ENCODE data around the gene TRAP1.

TRAP1 gene

DNA sequence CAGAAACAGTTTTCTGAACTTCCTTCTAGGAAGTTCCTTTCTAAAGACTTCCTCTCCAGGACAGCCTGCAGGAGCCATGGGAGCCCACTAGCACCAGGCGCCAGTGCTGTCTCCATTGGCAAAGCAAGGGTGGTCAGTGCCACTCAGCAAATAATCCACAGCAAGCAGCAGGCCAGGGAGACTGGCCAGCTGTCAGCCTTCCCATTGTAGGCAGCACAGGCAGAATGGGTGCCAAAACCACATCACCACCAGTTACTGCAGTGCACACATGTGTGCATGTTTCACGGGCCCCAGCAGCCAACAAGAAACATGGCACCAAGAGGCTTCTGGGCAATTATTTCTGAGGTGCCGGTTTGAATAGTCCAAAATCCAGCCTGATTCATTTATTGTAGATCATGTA is 36.1 kb downstream of the TRAP1 start:
- Histone ChIP-seq H3K36me3 (peaks cover 99% of the 10 kb centered on the region), H3K4me1 (no peaks in the 10 kb centered on the region), H3K27me3 (no peaks in the 10 kb centered on the region), H3K27ac (no peak overlapping the region), H3K9me3 (no peaks in the 10 kb centered on the region), H3K4me2 (no peak overlapping the region), H3K9ac (no peak overlapping the region), H4K20me1 (0 out of 2 replicates have a peak, but pooled peaks cover under 1% of the 10 kb centered on the region), H3K4me3 (no peak overlapping the region)
- TF ChIP-seq Cebpa-rat (IDR thresholded peaks at IDR 0.05): no peak

DNA sequence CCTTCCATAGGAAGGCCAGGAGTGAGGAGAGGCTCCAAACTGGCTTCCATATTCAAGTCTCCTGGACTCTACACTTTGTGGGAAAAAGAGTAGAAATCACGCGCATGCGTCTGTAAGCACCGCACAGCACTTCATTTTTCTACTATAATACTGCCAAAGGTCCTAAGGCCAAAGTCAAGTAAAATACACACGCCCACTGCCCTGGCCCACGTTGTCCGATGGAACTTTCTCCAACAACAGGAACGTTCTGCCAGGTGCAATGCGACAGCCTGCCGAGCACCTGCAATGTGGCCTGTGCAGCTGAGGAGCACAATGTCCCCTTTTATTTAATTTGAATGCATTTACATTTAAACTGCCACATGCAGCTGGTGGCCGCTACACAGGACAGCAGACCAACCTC is 39.3 kb downstream of the TRAP1 start:
- H4K20me1 ChIP-seq: peaks cover 15% of the 10 kb centered on the region; the same call in 1 of the 2 replicates
- H3K36me3 ChIP-seq: peaks cover 100% of the 10 kb centered on the region
- no peaks in the 10 kb centered on the region for H3K27me3 ChIP-seq
- no peaks in the 10 kb centered on the region for H3K9me3 ChIP-seq
- no peak overlapping the region for H3K27ac ChIP-seq
- no peak overlapping the region for H3K4me2 ChIP-seq
- no peak overlapping the region for H3K4me3 ChIP-seq
- TF ChIP-seq Cebpa-rat (IDR thresholded peaks at IDR 0.05): no peak
- H3K9ac ChIP-seq: no peak overlapping the region
- no peaks in the 10 kb centered on the region for H3K4me1 ChIP-seq

DNA sequence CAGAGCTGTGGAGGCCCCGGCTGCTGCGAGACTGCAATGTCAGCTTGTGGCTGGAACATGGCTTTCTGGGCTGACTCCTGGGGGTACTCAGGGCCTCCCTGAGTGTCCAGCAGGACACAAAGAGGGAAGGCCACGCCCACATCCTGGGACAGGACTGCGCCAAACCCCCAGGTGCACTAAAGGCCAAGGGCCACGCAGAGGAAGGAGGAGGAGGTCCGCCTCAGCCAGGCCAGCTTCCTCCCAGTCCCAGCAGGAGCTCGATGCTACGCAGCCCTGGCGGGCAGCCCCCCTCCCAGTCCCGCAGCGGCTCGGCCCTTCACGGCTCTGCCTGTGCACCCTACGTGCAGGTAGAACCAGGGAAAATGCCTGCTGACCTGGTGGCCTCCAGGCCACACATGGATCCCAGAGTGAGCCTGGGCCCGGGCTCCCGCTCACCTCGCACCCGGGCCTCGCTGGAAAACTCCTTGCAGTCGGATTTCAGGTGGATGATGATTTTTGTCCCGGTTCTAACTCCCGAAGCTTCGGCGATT is 41.7 kb downstream of the TRAP1 start:
- no peak overlapping the region for H3K27ac ChIP-seq
- no peak overlapping the region for H3K4me3 ChIP-seq
- no peak overlapping the region for H3K4me2 ChIP-seq
- H4K20me1 ChIP-seq: peaks cover 31% of the 10 kb centered on the region; the same call in 1 of the 2 replicates
- no peak overlapping the region for H3K9ac ChIP-seq
- peaks cover 100% of the 10 kb centered on the region for H3K36me3 ChIP-seq
- H3K4me1 ChIP-seq: peaks cover 3% of the 10 kb centered on the region; the same call in 1 of the 2 replicates
- no peak for TF ChIP-seq Cebpa-rat (IDR thresholded peaks at IDR 0.05)
- H3K27me3 ChIP-seq: no peaks in the 10 kb centered on the region
- H3K9me3 ChIP-seq: no peaks in the 10 kb centered on the region

DNA sequence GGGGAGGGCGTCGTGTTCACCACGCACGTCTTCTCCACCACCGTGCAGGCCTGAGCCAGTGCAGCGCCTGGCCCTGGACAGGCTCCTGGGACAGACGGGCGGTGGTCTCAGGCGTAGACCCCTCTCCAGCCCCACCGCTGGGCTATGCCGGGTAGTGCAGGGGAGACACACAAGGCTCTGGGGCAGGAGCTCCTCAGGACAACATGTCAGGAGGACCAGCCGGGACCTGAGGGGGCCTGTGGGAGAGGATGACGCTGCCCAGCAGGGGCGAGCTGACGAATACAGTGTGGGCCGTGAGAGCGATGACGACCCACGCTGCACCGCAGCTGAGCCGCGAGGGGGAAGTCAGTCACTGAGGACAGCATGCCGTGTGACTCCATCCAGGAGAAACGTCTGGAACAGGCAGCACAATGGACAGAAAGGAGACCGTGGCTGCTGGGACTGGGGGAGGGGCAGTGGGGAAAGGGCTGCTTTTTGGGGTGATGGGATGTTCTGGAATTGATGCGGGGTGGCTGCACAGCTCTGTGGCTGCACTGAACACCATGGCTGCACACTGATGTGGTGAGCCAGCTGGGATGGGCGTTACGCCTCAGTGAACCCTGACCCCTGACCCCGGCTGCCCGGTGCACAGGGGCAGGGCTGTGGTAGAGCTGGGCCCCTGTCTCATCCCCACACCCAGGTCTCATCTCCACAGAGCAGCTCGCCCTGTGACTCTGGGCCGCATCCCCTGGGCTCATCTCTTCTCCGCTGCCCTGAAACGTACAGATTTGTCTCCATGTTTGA is 42.6 kb downstream of the TRAP1 start:
- H3K9ac ChIP-seq: no peak overlapping the region
- peaks cover 33% of the 10 kb centered on the region; the same call in 1 of the 2 replicates for H4K20me1 ChIP-seq
- H3K27ac ChIP-seq: no peak overlapping the region
- H3K27me3 ChIP-seq: no peaks in the 10 kb centered on the region
- H3K36me3 ChIP-seq: peaks cover 100% of the 10 kb centered on the region
- no peak overlapping the region for H3K4me2 ChIP-seq
- H3K4me3 ChIP-seq: no peak overlapping the region
- peaks cover 4% of the 10 kb centered on the region; the same call in 1 of the 2 replicates for H3K4me1 ChIP-seq
- TF ChIP-seq Cebpa-rat (IDR thresholded peaks at IDR 0.05): no peak
- no peaks in the 10 kb centered on the region for H3K9me3 ChIP-seq

DNA sequence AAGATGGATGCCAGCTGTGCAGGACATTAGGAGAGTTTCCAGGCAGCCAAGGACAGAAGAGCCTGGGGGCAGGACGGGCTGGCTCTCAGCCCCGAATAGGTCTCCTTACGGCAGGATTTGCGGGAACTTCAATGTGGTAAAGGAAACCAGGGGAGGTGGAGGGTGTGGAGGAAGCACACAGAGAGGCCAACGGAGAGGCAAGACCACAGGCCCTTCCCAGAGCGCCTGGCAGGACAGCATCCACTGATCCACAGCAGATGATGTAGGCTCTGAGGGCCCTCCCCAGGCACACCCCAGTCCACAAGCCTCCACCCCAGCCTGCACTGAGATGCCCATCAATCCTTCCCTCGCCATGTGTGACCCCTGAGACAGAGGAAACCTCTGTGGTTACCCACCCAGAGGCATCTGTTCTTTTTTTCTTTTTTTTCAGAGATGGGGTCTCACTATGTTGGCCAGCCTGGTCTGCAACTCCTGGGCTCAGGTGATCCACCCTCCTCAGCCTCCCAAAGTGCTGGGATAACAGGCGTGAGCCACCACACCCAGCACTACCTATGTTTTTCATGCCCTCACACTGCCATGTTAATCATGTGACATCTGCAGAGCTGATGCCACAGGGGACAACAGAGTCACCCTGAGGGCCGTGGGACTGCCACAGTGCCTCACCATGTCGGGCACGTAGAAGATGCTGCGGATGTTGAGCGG is 43.5 kb downstream of the TRAP1 start:
- Histone ChIP-seq H3K4me2 (no peak overlapping the region), H3K27me3 (no peaks in the 10 kb centered on the region), H3K36me3 (peaks cover 100% of the 10 kb centered on the region), H3K9ac (no peak overlapping the region), H3K4me3 (no peak overlapping the region), H4K20me1 (peaks cover 33% of the 10 kb centered on the region; the same call in 1 of the 2 replicates), H3K4me1 (peaks cover 4% of the 10 kb centered on the region; the same call in 1 of the 2 replicates), H3K9me3 (no peaks in the 10 kb centered on the region), H3K27ac (no peak overlapping the region)
- TF ChIP-seq Cebpa-rat (IDR thresholded peaks at IDR 0.05): no peak

DNA sequence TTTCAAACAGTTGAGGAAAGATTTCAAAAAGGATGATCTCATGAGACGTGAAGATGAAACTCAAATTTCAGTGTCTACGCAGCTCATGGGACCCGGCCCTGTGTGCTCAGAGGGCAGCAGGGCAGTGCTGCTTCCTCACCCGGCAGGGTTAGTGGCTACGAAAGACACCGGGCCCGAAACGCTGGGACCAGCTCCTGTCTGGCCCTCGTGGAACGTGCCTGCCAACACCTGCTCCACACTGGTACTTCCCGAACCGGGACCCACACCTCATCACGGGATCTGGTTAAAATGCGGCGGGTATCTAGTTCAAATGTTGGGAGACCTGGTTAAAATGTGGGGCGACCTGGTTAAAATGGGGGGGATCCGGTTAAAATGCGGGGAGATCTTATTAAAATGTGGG is 44.1 kb downstream of the TRAP1 start:
- H3K27ac ChIP-seq: no peak overlapping the region
- H3K4me2 ChIP-seq: no peak overlapping the region
- no peaks in the 10 kb centered on the region for H3K9me3 ChIP-seq
- H3K27me3 ChIP-seq: no peaks in the 10 kb centered on the region
- no peak overlapping the region for H3K4me3 ChIP-seq
- no peak for TF ChIP-seq Cebpa-rat (IDR thresholded peaks at IDR 0.05)
- H3K9ac ChIP-seq: no peak overlapping the region
- peaks cover 33% of the 10 kb centered on the region; the same call in 1 of the 2 replicates for H4K20me1 ChIP-seq
- H3K36me3 ChIP-seq: peaks cover 100% of the 10 kb centered on the region
- peaks cover 4% of the 10 kb centered on the region; the same call in 1 of the 2 replicates for H3K4me1 ChIP-seq

DNA sequence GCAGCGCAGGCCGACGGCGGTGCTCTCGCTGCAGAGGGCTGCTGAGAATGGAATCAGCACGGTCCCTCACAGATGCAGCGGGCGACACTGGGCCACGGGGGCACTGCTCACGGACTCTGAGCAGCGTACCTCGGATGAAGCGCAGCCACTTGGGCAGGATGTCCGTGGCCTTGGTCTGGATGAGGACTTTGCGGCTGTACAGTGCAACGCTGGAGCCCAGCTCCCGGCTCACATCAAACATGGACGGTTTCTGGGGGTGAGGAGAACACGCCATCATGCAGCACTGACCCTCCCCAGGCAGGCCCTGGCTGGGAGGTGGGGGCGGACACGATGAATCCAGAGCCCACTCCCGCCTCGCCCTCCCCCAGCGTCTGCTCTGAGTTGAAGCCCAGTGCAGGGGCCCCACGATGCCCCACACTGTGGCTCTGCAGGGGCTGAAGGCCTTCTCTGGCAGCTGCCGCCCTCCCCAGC is 44.7 kb downstream of the TRAP1 start:
- Histone ChIP-seq H3K4me3 (no peak overlapping the region), H3K4me2 (no peak overlapping the region), H3K27ac (no peak overlapping the region), H3K4me1 (peaks cover 4% of the 10 kb centered on the region; the same call in 1 of the 2 replicates), H4K20me1 (peaks cover 33% of the 10 kb centered on the region; the same call in 1 of the 2 replicates), H3K9ac (no peak overlapping the region), H3K36me3 (peaks cover 98% of the 10 kb centered on the region), H3K9me3 (no peaks in the 10 kb centered on the region), H3K27me3 (no peaks in the 10 kb centered on the region)
- no peak for TF ChIP-seq Cebpa-rat (IDR thresholded peaks at IDR 0.05)

DNA sequence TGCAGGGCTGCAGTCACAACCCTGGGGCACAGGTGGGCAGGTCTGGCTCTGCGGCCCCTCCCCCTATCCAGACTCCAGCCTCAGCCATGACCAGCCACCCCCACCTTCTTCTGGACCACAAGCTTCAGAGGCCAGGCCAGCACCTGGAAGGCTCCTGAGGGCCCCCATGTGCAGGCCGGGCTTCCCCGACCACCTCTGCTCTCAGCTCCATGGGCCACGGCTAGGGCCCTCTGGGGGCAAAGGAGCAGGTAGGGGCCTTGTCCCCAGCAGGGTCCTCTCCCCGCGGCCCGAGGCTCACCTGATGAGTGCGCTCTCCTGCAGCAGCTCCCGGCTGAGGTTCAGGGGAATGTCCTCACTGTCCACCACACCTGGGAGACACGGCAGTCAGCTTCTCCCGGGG is 45.9 kb downstream of the TRAP1 start:
- no peak overlapping the region for H3K9ac ChIP-seq
- no peak overlapping the region for H3K4me2 ChIP-seq
- H3K4me3 ChIP-seq: no peak overlapping the region
- H3K9me3 ChIP-seq: no peaks in the 10 kb centered on the region
- peaks cover 93% of the 10 kb centered on the region for H3K36me3 ChIP-seq
- no peaks in the 10 kb centered on the region for H3K27me3 ChIP-seq
- peaks cover 33% of the 10 kb centered on the region; the same call in 1 of the 2 replicates for H4K20me1 ChIP-seq
- no peak overlapping the region for H3K27ac ChIP-seq
- H3K4me1 ChIP-seq: peaks cover 5% of the 10 kb centered on the region; the same call in 1 of the 2 replicates
- no peak for TF ChIP-seq Cebpa-rat (IDR thresholded peaks at IDR 0.05)

DNA sequence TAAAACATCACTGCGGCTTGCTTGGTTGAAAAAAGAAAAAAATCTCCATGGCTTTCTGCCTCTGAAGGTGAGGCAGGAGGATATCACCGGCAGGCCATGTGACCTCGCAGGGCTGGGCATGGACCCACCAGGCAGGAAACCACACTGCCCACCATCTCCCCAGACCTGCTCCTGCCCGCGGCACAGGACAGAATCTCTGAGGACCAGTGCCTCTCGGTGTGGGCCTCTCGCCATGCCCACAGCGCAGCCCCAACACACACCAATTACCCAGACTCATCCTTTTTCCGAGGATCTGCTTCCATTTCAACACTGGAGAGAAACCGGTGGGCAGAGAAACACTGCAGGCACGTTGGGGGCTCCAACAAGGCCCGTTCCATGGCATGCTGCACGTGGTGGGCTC is 46.6 kb downstream of the TRAP1 start:
- H3K4me2 ChIP-seq: no peak overlapping the region
- H3K27me3 ChIP-seq: no peaks in the 10 kb centered on the region
- no peak for TF ChIP-seq Cebpa-rat (IDR thresholded peaks at IDR 0.05)
- no peaks in the 10 kb centered on the region for H3K9me3 ChIP-seq
- H4K20me1 ChIP-seq: peaks cover 31% of the 10 kb centered on the region; the same call in 1 of the 2 replicates
- peaks cover 92% of the 10 kb centered on the region for H3K36me3 ChIP-seq
- H3K4me3 ChIP-seq: no peak overlapping the region
- H3K9ac ChIP-seq: no peak overlapping the region
- H3K27ac ChIP-seq: no peak overlapping the region
- peaks cover 10% of the 10 kb centered on the region; the same call in 1 of the 2 replicates for H3K4me1 ChIP-seq

Measured in BLaER1 (cell line).